D721Med (cell line): ENCODE data around the gene DPH7.
"Not testable (repeated sequence)": the region's sequence is repeated elsewhere in the genome, so short reads cannot be mapped to it uniquely, and the experiment has no call there.

Experiments
- DNase-seq: peaks from one replicate; pipeline ENCODE4 v3.0.0; 2011; ENCODE audit warnings: low spot score; ENCODE audit not compliant: insufficient read length
- FAIRE-seq: peaks from 2 replicates; lab custom pipeline; 2011; peaks lifted over from hg19 to GRCh38; lab: Jason Lieb, UNC
- TF ChIP-seq, protein P1 (sequence below): IDR thresholded peaks from 2 replicates; pipeline ENCODE4 v1.5.1; 2012; ENCODE audit warnings: mild to moderate bottlenecking, control low read depth; ENCODE audit not compliant: insufficient read depth; ENCODE audit errors: missing control alignments

DPH7 gene

DNA sequence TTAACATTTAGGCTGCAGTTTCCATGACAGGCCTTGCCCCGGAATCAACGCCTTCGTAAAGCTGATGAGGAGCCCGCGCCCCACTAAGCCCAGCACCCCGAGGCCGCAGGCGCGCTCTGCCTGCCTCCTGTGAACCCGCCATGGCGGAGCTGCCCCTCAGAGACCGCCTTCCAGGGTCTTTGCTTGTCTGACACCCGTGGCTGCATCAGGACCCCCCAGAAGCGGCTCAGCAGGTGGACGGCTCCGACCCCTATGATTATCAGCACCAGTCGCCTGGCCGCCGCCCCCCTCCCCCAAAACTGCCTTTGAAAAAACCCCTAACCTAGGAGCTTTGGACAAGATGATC, 507 bp upstream of the DPH7 start:
- TF ChIP-seq, protein P1, sequence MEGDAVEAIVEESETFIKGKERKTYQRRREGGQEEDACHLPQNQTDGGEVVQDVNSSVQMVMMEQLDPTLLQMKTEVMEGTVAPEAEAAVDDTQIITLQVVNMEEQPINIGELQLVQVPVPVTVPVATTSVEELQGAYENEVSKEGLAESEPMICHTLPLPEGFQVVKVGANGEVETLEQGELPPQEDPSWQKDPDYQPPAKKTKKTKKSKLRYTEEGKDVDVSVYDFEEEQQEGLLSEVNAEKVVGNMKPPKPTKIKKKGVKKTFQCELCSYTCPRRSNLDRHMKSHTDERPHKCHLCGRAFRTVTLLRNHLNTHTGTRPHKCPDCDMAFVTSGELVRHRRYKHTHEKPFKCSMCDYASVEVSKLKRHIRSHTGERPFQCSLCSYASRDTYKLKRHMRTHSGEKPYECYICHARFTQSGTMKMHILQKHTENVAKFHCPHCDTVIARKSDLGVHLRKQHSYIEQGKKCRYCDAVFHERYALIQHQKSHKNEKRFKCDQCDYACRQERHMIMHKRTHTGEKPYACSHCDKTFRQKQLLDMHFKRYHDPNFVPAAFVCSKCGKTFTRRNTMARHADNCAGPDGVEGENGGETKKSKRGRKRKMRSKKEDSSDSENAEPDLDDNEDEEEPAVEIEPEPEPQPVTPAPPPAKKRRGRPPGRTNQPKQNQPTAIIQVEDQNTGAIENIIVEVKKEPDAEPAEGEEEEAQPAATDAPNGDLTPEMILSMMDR: no peak
- DNase-seq (no peak), FAIRE-seq (no peak)

- TF ChIP-seq, protein P1: no peak
- DNase-seq: no peak
- FAIRE-seq: no peak
These were observed 2.9 kb downstream of the DPH7 start for GRCh38 chr9:137575716-137576411.

DNA sequence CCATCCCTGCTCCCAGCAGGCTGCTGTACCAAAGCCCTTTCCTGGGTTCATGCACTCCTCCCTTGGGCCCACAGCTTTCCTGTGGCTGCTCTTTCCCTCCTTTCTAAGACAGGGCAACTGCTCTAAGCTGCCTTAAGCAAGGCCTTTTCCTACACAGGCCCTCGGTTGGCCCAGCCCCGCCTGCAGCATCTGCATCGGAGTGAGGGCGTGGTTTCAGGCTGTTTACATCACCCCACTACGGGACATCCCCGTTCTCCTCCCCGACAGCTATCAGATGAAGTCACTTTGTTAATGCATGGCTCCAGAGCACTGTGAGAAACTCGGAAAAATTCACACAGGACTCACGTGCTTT, 3.4 kb downstream of the DPH7 start:
- no peak for FAIRE-seq
- DNase-seq: no peak
- TF ChIP-seq, protein P1: no peak

- FAIRE-seq: no peak
- TF ChIP-seq, protein P1: no peak
- no peak for DNase-seq
These were observed 4.5 kb downstream of the DPH7 start for GRCh38 chr9:137574192-137574591.

DNA sequence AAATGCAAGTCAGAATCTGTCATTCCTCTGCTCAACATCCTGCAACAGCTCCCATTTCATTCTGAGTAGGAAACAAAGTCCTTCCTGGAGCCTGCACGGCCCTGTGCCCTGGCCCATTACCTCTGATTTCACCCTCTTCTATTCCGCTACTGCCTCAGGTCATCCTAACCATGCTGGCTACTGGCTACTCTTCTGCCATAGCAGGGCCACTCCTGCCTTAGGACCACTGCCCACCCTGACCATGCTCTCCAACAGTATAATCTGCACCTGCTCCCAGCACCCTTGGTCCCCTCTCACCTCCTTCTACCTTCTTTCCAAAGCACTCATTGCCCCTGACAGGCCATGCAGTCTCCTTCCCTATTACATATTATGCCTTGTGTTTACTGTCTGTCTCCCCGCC, 8.2 kb downstream of the DPH7 start:
- no peak for FAIRE-seq
- TF ChIP-seq, protein P1: no peak
- DNase-seq: no peak

DNA sequence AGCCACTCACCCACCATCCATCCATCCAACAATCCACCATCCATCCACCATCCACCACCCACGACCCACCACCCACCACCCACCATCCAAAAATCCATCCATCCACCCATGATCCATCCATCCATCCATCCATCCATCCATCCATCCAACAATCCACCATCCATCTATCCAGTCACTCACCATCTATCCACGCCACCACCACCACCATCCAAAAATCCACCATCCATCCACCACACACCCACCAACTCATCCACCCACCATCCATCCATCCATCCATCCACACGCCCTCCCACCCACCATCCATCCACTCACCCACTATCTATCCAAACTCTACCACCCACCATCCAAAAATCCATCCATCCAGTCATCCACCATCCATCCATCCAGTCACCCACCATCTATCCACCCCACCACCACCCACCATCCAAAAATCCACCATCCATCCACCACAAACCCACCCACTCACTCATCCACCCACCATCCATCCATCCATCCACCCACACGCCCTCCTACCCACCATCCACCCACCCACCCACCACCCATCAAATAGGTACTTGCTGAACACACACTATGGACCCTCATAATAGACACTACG, 9.0 kb downstream of the DPH7 start:
- FAIRE-seq (no peak), DNase-seq (no peak)
- TF ChIP-seq, protein P1: no peak

- not testable (repeated sequence) for DNase-seq, FAIRE-seq
These were observed 10.3 kb downstream of the DPH7 start for GRCh38 chr9:137568445-137568844.
